Neuronal stem cell (in vitro differentiated cells): Measurements from ENCODE around the gene ATXN10.

ENCODE experiments used
- DNase-seq: peaks from one replicate; pipeline ENCODE4 v3.0.0-alpha.2; 2013; ENCODE audit warnings: low spot score
- H2AFZ ChIP-seq: one replicate; pipeline ENCODE4 v1.6.1; 2013; ENCODE audit warnings: mild to moderate bottlenecking, low read length, inconsistent platforms
- H2AK5ac ChIP-seq: 2 replicates; pipeline ENCODE4 v1.6.1; 2013; ENCODE audit warnings: low read depth, mild to moderate bottlenecking, inconsistent platforms, low read length, moderate library complexity, mixed read lengths
- H2BK120ac ChIP-seq: 2 replicates; pipeline ENCODE4 v1.6.1; 2013; ENCODE audit warnings: low read depth, mild to moderate bottlenecking, inconsistent platforms, low read length, moderate library complexity, mixed read lengths
- H2BK12ac ChIP-seq: one replicate; pipeline ENCODE4 v1.6.1; 2013; ENCODE audit warnings: low read length, inconsistent platforms
- H2BK15ac ChIP-seq: 2 replicates; pipeline ENCODE4 v1.6.1; 2013; ENCODE audit warnings: mild to moderate bottlenecking, low read length, inconsistent platforms, mixed read lengths
- H2BK5ac ChIP-seq: one replicate; pipeline ENCODE4 v1.6.1; 2013; ENCODE audit warnings: inconsistent platforms, mild to moderate bottlenecking, low read length, moderate library complexity
- H3K14ac ChIP-seq: one replicate; pipeline ENCODE4 v1.6.1; 2013; ENCODE audit warnings: low read length, inconsistent platforms
- H3K18ac ChIP-seq: 2 replicates; pipeline ENCODE4 v1.6.1; 2013; ENCODE audit warnings: low read length, inconsistent platforms
- H3K23ac ChIP-seq: 2 replicates; pipeline ENCODE4 v1.6.1; 2013; ENCODE audit warnings: low read depth, mild to moderate bottlenecking, mixed read lengths, low read length, inconsistent platforms; ENCODE audit not compliant: poor library complexity
- H3K27ac ChIP-seq: replicated peaks from 3 replicates; pipeline ENCODE4 v1.5.1; 2013; ENCODE audit warnings: low read length, inconsistent platforms
- H3K27me3 ChIP-seq, 3 experiments: 2 replicates each; pipeline ENCODE4 v1.6.1; 2013; ENCODE audit warnings: low read length in 3 of 3, mild to moderate bottlenecking in 2 of 3, inconsistent platforms in 1 of 3, low read depth in 1 of 3, mixed read lengths in 1 of 3, moderate library complexity in 1 of 3; ENCODE audit not compliant: control insufficient read depth in 3 of 3, insufficient read depth in 3 of 3
- H3K36me3 ChIP-seq, 2 donors: replicated peaks in 1 of 2; 2 replicates each; pipeline ENCODE4 v1.6.1; 2013; ENCODE audit warnings: low read length in 2 of 2; ENCODE audit not compliant: control insufficient read depth in 2 of 2, insufficient read depth in 2 of 2
- H3K4ac ChIP-seq: 2 replicates; pipeline ENCODE4 v1.6.1; 2013; ENCODE audit warnings: inconsistent platforms, mild to moderate bottlenecking, low read length, moderate library complexity
- H3K4me1 ChIP-seq, 2 donors: 1 replicate in 1 of 2; 2 replicates in 1 of 2; pipeline ENCODE4 v1.6.1; 2013; ENCODE audit warnings: low read length in 2 of 2, low read depth in 1 of 2; ENCODE audit not compliant: control insufficient read depth in 2 of 2, insufficient read depth in 1 of 2
- H3K4me2 ChIP-seq: one replicate; pipeline ENCODE4 v1.6.1; 2013; ENCODE audit warnings: mild to moderate bottlenecking, low read length, inconsistent platforms; ENCODE audit not compliant: insufficient read depth, poor library complexity, severe bottlenecking
- H3K4me3 ChIP-seq, 2 donors: 2 replicates each; pipeline ENCODE4 v1.5.1; 2013; ENCODE audit warnings: low read length in 2 of 2, mild to moderate bottlenecking in 2 of 2, inconsistent platforms in 1 of 2, moderate library complexity in 1 of 2
- H3K79me1 ChIP-seq: one replicate; pipeline ENCODE4 v1.6.1; 2013; ENCODE audit warnings: low read depth, mild to moderate bottlenecking, inconsistent platforms, low read length, moderate library complexity
- H3K9ac ChIP-seq: one replicate; pipeline ENCODE4 v1.6.1; 2013; ENCODE audit warnings: mild to moderate bottlenecking, low read depth, low read length, inconsistent platforms; ENCODE audit not compliant: poor library complexity
- H3K9me3 ChIP-seq, 2 donors: replicated peaks in 1 of 2; 2 replicates each; pipeline versions ENCODE3 to v1.6.1; 2013; ENCODE audit warnings: low read length in 2 of 2, mild to moderate bottlenecking in 2 of 2, inconsistent platforms in 1 of 2, low read depth in 1 of 2, mixed read lengths in 1 of 2, moderate library complexity in 1 of 2; ENCODE audit not compliant: control insufficient read depth in 2 of 2, insufficient read depth in 1 of 2
- H4K8ac ChIP-seq: one replicate; pipeline ENCODE4 v1.6.1; 2013; ENCODE audit warnings: low read depth, mild to moderate bottlenecking, inconsistent platforms, low read length, moderate library complexity
- H4K91ac ChIP-seq: one replicate; pipeline ENCODE4 v1.6.1; 2013; ENCODE audit warnings: low read length, low read depth, mild to moderate bottlenecking, inconsistent platforms; ENCODE audit not compliant: poor library complexity
- WGBS, 2 donors: extraction: QIAGEN DNeasy Blood & Tissue Kit; methylation state at CpG; one replicate each; pipeline ENCODE4 v1.1.7; 2013; ENCODE audit warnings: missing lambda C conversion rate in 2 of 2, mixed read lengths in 1 of 2; ENCODE audit not compliant: insufficient read length in 2 of 2, insufficient replicate concordance in 1 of 2; ENCODE audit errors: extremely low coverage in 2 of 2; 5-methylcytosine and 5-hydroxymethylcytosine counted together

ATXN10 gene

GRCh38 chr22:45743687-45744086, 72.1 kb downstream of the ATXN10 start:
- no peaks in the 10 kb centered on the region for H3K79me1 ChIP-seq
- no peaks in the 10 kb centered on the region for H3K27me3 ChIP-seq
- no peak overlapping the region for H2AFZ ChIP-seq
- H2BK120ac ChIP-seq, result no peak overlapping the region
- no peak overlapping the region for H2BK12ac ChIP-seq
- no peak overlapping the region for H3K23ac ChIP-seq
- H3K4me2 ChIP-seq, result no peak overlapping the region
- H3K14ac ChIP-seq, result no peak overlapping the region
- H2BK5ac ChIP-seq, result no peak overlapping the region
- no peak overlapping the region for H3K4me3 ChIP-seq
- peaks cover 0 to 13% of the 10 kb centered on the region in 2 donors for H3K9me3 ChIP-seq
- H3K4me1 ChIP-seq, result peaks cover 1 to 2% of the 10 kb centered on the region in 2 donors
- no peak overlapping the region for H4K91ac ChIP-seq
- no peak overlapping the region for H2AK5ac ChIP-seq
- H3K36me3 ChIP-seq, result peaks cover 20 to 94% of the 10 kb centered on the region in 2 donors
- H3K4ac ChIP-seq, result no peak overlapping the region
- H3K9ac ChIP-seq, result no peak overlapping the region
- H2BK15ac ChIP-seq, result no peak overlapping the region
- H4K8ac ChIP-seq, result no peak overlapping the region
- H3K27ac ChIP-seq, result no peak overlapping the region
- no CpG with 5 or more reads among the region's 1 CpG for WGBS, 2 donors
- no peak overlapping the region for H3K18ac ChIP-seq
- no peak for DNase-seq

- Histone ChIP-seq H3K36me3 (peaks cover 18 to 94% of the 10 kb centered on the region in 2 donors), H4K91ac (no peak overlapping the region), H4K8ac (no peak overlapping the region), H2BK5ac (no peak overlapping the region), H3K79me1 (no peaks in the 10 kb centered on the region), H3K4me2 (no peak overlapping the region), H3K4me1 (peaks cover 1 to 2% of the 10 kb centered on the region in 2 donors), H3K9ac (no peak overlapping the region), H2BK12ac (no peak overlapping the region), H3K18ac (no peak overlapping the region), H3K27ac (no peak overlapping the region), H3K23ac (no peak overlapping the region), H2BK120ac (no peak overlapping the region), H3K27me3 (no peaks in the 10 kb centered on the region), H3K4me3 (no peak overlapping the region), H2AFZ (no peak overlapping the region), H2BK15ac (no peak overlapping the region), H3K9me3 (peaks cover 0 to 8% of the 10 kb centered on the region in 2 donors), H3K14ac (no peak overlapping the region), H2AK5ac (no peak overlapping the region), H3K4ac (no peak overlapping the region)
- DNase-seq, result no peak
- WGBS, 2 donors, result no CpG with 5 or more reads among the region's 5 CpGs
Observed at GRCh38 chr22:45744442-45744841, 72.8 kb downstream of the ATXN10 start.

DNA sequence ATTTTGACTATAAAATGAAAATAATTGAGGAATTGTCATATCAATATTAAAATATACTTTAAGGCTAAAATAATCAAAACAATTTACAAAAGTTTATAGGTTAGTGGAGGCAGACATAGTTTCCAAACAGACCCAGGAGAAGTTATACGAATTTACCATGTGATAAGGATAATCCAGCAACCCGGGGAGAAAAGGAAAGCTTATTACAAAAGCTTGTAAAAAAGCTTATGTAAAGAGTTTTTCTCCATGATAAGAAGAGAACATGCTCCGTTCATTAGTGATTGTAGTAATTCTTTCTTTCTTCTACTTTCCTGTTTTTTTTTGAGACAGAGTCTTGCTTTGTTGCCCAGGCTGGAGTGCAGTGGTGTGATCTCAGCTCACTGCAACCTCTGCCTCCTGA, 79.0 kb downstream of the ATXN10 start:
- H4K91ac ChIP-seq, result no peak overlapping the region

GRCh38 chr22:45752036-45752435, 80.4 kb downstream of the ATXN10 start:
- H4K91ac ChIP-seq, result no peak overlapping the region
- no peak overlapping the region for H3K4ac ChIP-seq
- no peaks in the 10 kb centered on the region for H3K27me3 ChIP-seq
- H3K18ac ChIP-seq, result no peak overlapping the region
- no peak overlapping the region for H4K8ac ChIP-seq
- H3K79me1 ChIP-seq, result no peaks in the 10 kb centered on the region
- no peaks in the 10 kb centered on the region for H3K9me3 ChIP-seq
- no peak overlapping the region for H2AFZ ChIP-seq
- DNase-seq, result no peak
- peaks cover 0 to 3% of the 10 kb centered on the region in 2 donors for H3K4me1 ChIP-seq
- no peak overlapping the region for H3K4me3 ChIP-seq
- no peak overlapping the region for H2BK120ac ChIP-seq
- no peak overlapping the region for H2BK15ac ChIP-seq
- H2BK12ac ChIP-seq, result no peak overlapping the region
- no peak overlapping the region for H3K23ac ChIP-seq
- H2BK5ac ChIP-seq, result no peak overlapping the region
- no peak overlapping the region for H3K14ac ChIP-seq
- no peak overlapping the region for H3K27ac ChIP-seq
- H3K4me2 ChIP-seq, result no peak overlapping the region
- H3K36me3 ChIP-seq, result peaks cover 4 to 62% of the 10 kb centered on the region in 2 donors
- H3K9ac ChIP-seq, result no peak overlapping the region
- WGBS, 2 donors, result no CpG with 5 or more reads among the region's 2 CpGs
- no peak overlapping the region for H2AK5ac ChIP-seq

More for the DNA sequence above, 79.0 kb downstream of the ATXN10 start:
- Histone ChIP-seq H3K4me3 (no peak overlapping the region), H3K27me3 (no peaks in the 10 kb centered on the region), H2AFZ (no peak overlapping the region), H3K4ac (no peak overlapping the region), H3K4me1 (no peaks in the 10 kb centered on the region), H2BK5ac (no peak overlapping the region), H3K14ac (no peak overlapping the region), H3K23ac (no peak overlapping the region), H3K9ac (no peak overlapping the region), H4K8ac (no peak overlapping the region), H2BK12ac (no peak overlapping the region), H3K18ac (no peak overlapping the region), H3K4me2 (no peak overlapping the region), H3K36me3 (peaks cover 4 to 70% of the 10 kb centered on the region in 2 donors), H3K9me3 (no peaks in the 10 kb centered on the region), H2AK5ac (no peak overlapping the region), H2BK120ac (no peak overlapping the region), H3K27ac (no peak overlapping the region), H2BK15ac (no peak overlapping the region), H3K79me1 (no peaks in the 10 kb centered on the region)
- DNase-seq, result no peak
- WGBS, 2 donors, result no CpG with 5 or more reads among the region's 3 CpGs
